GM18870 (cell line): Measurements from ENCODE around the gene DGCR8.
"Not testable (repeated sequence)": the region's sequence is repeated elsewhere in the genome, so short reads cannot be mapped to it uniquely, and the experiment has no call there.

Experiments used
- ATAC-seq: cut with Tn5 transposase; IDR thresholded peaks from one replicate; pipeline ENCODE4 v1.9.1; 2021; ENCODE audit warnings: moderate library complexity; ENCODE audit not compliant: unreplicated experiment

The DGCR8 gene

DNA sequence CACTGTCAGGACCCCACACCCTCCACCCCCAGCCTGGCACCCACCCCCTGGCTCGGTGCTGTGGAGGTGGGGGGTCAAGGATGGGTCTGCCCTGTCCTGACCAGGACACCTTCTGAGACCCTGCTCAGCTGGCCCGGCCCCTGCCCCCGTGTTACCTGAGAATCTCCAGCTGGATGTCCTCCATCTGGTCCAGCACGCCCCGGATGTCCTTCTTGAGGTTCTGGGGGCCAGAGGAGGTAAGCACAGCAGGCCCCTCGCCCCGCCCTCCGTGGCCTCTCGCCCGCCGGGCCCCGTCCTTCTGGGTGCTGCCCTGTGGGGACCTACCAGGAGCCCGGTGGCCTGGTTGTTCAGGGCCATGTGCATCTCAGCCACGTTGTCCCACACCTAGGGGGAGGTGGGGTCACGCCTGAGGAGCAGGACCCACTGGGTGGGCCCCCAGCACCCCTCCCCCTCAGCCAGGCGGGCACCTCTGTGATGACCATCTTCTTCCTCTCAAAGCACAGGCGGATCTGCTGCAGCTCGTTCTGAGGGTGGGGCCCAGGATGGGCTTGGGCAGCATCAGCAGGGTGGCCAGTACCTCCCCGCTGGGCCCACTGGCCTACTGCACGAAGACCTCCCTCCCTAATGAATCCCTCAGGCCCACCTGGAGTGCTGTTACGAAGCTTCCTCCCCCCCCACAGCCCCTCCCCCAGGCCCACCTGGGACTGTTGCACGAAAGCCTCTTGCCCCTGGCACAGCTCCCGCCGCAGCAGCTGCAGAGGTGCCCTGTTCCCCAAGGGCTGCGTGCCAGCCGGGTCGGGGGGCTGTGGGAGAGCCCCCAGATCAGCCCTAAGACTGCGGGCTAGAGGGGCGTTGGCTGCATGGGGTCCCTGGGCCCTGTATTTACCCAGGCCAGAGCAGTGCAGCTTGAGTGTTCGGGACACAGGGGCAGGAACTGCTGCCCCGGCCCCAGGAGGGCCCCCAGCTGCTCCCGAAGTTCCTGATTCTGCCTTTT lies 69.5 kb downstream of the DGCR8 start:
- ATAC-seq: no peak

GRCh38 chr22:20150381-20151275 lies 70.6 kb downstream of the DGCR8 start, which contains the start of gene CCDC188:
Gene CCDC188, minus strand, starts transcription at chr22:20151055. Its CDS starts 69 bp downstream, at chr22:20150986.
- ATAC-seq: no peak

- ATAC-seq: no peak
These were observed 71.2 kb downstream of the DGCR8 start for GRCh38 chr22:20151276-20151588.

DNA sequence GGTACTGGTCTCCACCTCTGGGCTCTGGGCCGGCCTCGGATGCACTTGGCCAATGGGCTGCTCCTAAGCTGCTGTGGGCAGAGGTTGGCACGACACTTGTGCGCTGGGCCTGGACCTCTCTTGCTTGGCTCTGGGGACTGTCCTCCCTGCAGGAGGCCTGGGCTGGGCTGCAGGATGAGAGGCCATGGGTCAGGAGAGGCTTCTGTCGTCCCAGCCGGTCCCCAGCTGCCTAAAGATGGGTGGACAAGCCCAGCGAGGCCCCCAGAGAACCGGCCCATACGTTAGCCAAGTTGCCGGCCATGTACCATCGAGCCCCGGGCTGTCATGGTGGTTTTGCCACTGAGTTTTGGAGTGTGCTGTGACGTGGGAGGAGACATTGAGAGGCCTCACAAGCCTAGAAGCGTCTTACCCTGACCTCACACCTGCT lies 72.4 kb downstream of the DGCR8 start:
- ATAC-seq: no peak

DNA sequence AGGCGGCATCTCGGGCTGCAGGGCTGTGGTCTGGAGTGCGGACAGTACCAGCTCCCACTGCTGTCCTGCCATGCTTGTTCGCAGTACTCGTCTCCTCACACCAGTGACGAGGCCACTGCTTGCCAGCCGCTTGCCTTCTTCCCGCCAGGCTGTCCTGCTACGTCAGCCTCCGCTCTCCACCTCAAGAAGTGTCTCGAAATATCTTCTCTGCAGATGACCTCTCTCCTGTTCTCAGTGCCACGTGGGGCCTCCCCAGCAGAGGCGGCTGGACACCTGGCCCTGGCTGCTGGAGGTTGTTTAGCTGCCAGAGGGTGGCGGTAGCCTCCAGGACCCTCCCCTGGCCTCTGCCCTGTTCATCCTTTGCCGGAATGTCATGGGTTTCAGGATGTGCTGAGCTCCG lies 73.9 kb downstream of the DGCR8 start:
- no peak for ATAC-seq

DNA sequence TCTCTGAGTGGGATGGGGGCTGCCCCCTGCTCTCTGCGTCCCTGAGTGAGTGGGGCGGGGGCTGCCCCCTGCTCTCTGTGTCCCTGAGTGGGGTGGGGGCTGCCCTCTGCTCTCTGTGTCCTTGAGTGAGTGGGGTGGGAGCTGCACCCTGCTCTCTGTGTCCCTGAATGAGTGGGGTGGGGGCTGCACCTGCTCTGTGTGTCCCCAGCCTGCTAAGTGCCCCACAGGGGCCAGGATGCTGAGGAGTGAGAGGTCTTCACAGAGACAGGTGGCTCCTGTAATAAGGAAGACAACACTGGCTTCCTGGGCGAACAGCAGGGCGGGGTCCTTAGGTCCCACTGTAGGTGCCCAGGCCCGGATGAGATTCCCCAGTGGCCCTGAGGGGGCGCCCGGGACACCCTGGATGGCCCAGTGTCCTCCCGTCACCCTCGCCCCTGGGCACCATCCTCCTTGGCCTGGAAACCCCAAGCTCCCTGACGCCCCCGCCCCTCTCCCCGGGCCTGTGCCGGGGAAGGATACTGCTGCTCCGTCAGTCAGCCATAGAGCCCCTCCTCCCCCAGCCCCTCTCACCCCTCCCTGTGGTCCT lies 74.7 kb downstream of the DGCR8 start:
- no peak for ATAC-seq

DNA sequence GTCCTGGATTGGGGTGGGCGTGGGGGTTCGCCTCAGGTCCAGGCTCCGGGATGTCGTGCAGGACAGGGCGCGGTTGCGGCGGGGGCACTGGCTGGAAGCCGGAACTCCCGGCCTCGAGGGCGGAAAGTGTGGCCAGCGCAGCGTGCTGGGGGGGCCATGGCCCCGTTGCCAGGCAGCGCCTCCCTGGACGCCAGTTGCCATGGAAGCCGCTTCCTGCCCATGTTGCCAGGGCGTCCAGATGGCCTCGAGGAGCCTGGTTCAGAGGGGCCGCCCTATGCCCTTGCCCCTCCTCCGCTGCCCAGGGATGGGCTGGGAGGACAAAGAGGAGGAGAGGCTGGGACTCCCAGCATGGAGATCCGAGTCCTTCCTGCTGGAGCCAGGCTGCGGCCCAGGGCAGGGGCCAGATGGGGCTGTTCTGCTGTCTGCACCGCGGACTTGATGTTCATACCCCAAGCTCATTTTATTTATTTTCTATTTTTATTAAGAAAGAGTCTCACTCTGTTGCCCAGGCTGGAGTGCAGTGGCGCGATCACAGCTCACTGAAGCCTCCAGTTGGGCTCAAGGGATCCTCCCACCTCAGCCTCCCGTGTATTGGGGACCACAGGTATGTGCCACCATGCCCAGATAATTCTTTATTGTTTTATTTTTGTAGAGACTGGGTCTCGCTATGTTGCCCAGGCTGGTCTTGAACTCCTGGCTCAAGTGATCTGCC lies 75.4 kb downstream of the DGCR8 start:
- no peak for ATAC-seq

GRCh38 chr22:20156042-20156389 lies 76.0 kb downstream of the DGCR8 start:
- ATAC-seq: no peak

- ATAC-seq: no peak
These were observed 76.8 kb downstream of the DGCR8 start for GRCh38 chr22:20156611-20157429.

GRCh38 chr22:20157430-20158183 lies 77.6 kb downstream of the DGCR8 start:
- no peak for ATAC-seq

DNA sequence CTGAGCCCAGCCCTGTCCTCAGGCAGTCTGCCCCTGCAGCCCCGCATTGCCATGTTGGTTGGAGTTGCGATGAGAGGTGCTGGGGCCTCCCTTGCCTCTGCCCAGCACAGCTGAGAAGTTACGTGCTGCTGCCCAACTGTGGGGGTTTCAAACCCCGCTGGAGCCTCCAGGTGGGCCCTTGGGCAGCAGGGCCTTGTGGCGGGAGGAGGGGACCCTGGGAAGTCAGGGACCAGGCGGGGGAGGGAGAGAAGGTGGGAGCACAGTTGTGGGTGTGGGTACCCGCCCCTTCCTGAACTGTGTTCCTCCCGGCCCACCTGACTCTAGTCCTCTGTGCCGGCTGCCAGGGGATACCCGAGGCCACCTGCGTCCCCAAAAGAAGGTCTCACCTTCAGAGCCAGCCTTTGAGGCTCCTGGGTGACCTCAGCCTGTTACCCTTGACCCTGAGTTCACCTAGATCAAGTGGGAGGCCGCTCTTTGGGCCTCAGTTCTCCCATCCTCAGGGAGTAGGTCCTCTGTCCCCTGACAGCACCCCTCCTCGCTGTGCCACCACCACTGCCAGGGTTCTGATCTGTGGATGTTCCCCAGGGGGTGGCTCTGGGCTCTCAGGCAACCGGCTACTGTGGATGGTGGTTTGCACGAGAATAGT lies 78.5 kb downstream of the DGCR8 start:
- ATAC-seq: no peak

DNA sequence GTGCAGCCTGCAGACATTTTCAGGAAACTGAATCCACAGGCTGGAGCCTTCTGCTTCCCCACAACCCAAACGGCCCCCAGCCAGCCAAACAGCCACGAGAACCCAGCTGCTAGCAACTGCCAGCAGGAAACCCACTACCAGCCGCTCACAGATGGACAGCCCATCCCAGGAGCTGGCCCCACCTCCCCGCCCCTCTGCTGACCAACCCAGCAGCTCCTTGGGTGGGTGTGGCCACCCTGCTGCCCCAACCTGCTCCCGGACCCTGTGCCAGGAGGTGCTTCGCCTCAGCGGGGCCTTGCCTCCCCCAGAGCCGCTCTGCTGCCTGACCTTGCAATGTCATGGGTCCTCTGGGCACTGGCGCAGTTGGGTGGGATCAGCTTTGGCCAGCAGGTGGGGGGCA lies 79.0 kb downstream of the DGCR8 start:
- ATAC-seq: no peak

DNA sequence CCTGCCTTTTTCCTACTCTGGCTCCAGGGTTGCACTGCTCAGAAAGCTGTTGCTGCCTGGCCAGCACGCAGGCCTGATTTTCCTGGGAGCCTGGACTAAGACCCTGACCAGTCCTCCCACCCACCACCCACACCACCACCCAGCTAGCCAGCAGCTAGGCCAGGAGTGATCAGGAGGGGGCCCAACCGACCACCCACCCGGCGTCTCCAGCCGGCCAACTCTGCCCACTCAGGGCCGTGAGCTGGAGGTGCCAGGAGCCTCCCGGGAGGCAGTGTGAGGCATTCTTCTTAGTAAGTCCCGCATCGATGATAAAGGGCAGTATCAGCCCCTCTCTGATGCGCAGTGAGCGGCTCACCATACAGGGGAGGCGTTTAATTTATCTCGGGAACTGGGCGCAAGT lies 79.5 kb downstream of the DGCR8 start:
- not testable (repeated sequence) for ATAC-seq

DNA sequence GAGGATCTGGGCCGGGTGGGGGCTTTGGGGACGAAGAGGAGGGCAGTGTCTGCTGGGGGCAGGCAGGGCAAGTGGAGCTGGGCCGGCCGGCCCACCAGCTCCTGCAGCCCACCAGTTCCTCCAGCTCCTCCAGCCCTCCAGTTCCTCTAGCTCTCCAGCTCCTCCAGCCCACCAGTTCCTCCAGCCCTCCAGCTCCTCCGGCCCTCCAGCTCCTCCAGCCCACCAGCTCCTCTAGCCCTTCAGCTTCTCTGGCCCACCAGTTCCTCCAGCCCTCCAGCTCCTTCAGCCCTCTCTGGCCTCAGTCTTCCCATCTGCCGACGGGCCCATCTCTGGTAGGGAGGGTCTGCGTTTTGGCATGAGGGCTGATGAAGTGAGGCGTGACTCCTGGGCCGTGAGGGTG lies 80.0 kb downstream of the DGCR8 start:
- no peak for ATAC-seq
